Astrocyte (in vitro differentiated cells and primary cell): Measurements from ENCODE around the gene DNAJC7. TPM values are rescaled to one million over a fixed set of nuclear protein-coding genes. Genes with fewer than 3 reads are reported as not detected.

Experiments used
- DNase-seq: peaks from one replicate; pipeline ENCODE4 v3.0.0-alpha.2; 2010; ENCODE audit warnings: low read depth
- FAIRE-seq: peaks from 2 replicates; lab custom pipeline; 2011; peaks lifted over from hg19 to GRCh38; lab: Jason Lieb, UNC
- H2AFZ ChIP-seq: 2 replicates; pipeline ENCODE4 v1.6.0; 2012; ENCODE audit warnings: low read depth, low read length, inconsistent platforms
- H3K27ac ChIP-seq: 2 replicates; pipeline ENCODE4 v1.5.1; 2011; ENCODE audit warnings: low read depth, low read length, inconsistent platforms
- H3K27me3 ChIP-seq: 2 replicates; pipeline ENCODE4 v1.6.0; 2011; ENCODE audit warnings: low read length, inconsistent platforms; ENCODE audit not compliant: insufficient read depth
- H3K36me3 ChIP-seq: 2 replicates; pipeline ENCODE4 v1.5.1; 2011; ENCODE audit warnings: low read length, inconsistent platforms; ENCODE audit not compliant: insufficient read depth
- H3K4me1 ChIP-seq: 2 replicates; pipeline ENCODE4 v1.5.1; 2011; ENCODE audit warnings: low read length, inconsistent platforms; ENCODE audit not compliant: insufficient read depth
- H3K4me2 ChIP-seq: 2 replicates; pipeline ENCODE4 v1.6.0; 2012; ENCODE audit warnings: low read length, inconsistent platforms
- H3K4me3 ChIP-seq: 2 replicates; pipeline ENCODE4 v1.5.1; 2011; ENCODE audit warnings: low read depth, mild to moderate bottlenecking, low read length, inconsistent platforms; ENCODE audit not compliant: insufficient read depth
- H3K79me2 ChIP-seq: 2 replicates; pipeline ENCODE4 v1.6.0; 2012; ENCODE audit warnings: mild to moderate bottlenecking, low read length, inconsistent platforms; ENCODE audit not compliant: insufficient read depth
- H3K9ac ChIP-seq: 2 replicates; pipeline ENCODE4 v1.6.0; 2012; ENCODE audit warnings: mild to moderate bottlenecking, low read length, inconsistent platforms
- H3K9me3 ChIP-seq: 2 replicates; pipeline ENCODE4 v1.5.1; 2012; ENCODE audit warnings: low read depth, mild to moderate bottlenecking, low read length, inconsistent platforms; ENCODE audit not compliant: insufficient read depth
- H4K20me1 ChIP-seq: 2 replicates; pipeline ENCODE4 v1.6.0; 2012; ENCODE audit warnings: low read length, inconsistent platforms; ENCODE audit not compliant: insufficient read depth
- H3K27ac Mint-ChIP-seq: one replicate; pipeline ENCODE4 v1.8.0; 2021; ENCODE audit warnings: mild to moderate bottlenecking, mixed read lengths; ENCODE audit not compliant: unreplicated experiment
- H3K27me3 Mint-ChIP-seq: one replicate; pipeline ENCODE4 v1.8.0; 2021; ENCODE audit warnings: low read depth, mixed read lengths; ENCODE audit not compliant: unreplicated experiment
- H3K36me3 Mint-ChIP-seq: one replicate; pipeline ENCODE4 v1.8.0; 2021; ENCODE audit warnings: low read depth, mixed read lengths; ENCODE audit not compliant: unreplicated experiment
- H3K4me1 Mint-ChIP-seq: one replicate; pipeline ENCODE4 v1.8.0; 2021; ENCODE audit warnings: low read depth, mixed read lengths; ENCODE audit not compliant: unreplicated experiment
- H3K4me3 Mint-ChIP-seq: one replicate; pipeline ENCODE4 v1.8.0; 2021; ENCODE audit warnings: mild to moderate bottlenecking, moderate library complexity, mixed read lengths; ENCODE audit not compliant: unreplicated experiment
- H3K9me3 Mint-ChIP-seq: one replicate; pipeline ENCODE4 v1.8.0; 2021; ENCODE audit warnings: mild to moderate bottlenecking, mixed read lengths; ENCODE audit not compliant: unreplicated experiment
- EZH2 ChIP-seq: IDR thresholded peaks from 2 replicates; pipeline ENCODE4 v1.6.1; 2012; ENCODE audit warnings: mild to moderate bottlenecking, low read length, inconsistent platforms; ENCODE audit not compliant: insufficient read depth
- total RNA-seq: library from RNA; stranded (reverse); gene quantifications from 2 replicates; pipeline ENCODE4 v1.2.1, GENCODE V29; 2021
- TF ChIP-seq, protein P1 (sequence below): IDR thresholded peaks from 2 replicates; pipeline ENCODE4 v1.5.1; 2011; ENCODE audit warnings: low read depth, mild to moderate bottlenecking, inconsistent platforms, low read length, moderate library complexity; ENCODE audit not compliant: insufficient read depth

The DNAJC7 gene
- total RNA-seq, 1 donor from 2014 or later = 96.0 TPM

DNA sequence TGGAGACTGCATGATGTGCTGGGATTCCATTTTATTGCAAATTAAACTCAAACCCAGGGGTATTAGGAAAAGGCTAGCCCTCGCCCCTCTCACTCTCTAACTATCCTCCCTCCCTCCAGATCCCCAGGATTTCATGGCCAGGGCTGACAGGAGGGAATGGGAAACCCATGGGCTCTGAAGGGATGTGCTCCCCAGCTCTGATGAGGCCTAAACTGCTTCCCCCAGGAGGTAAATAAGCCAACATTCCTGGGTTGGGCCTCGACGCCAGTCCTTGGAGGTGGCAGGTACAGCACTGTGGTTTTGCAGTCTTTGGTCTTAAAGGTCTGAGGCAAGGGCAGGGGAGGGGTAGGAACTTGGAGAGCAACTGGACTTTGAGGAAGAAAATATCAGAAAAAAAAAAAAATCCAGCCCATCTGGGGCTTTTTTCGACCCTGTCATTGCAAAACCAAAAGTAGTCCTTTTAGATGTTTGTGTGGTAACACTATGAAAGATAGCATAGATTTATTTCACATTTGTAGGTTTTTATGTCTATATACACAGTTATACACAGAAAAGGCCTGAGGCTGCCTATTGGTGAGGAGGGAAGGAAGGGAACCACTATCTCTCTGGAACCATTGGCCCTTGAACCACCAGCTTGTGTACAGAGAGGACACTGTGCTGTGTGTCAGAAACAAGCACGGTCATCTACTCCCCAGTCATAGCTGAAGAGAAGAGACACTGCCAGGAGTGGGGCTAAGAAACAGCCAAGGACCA is 21.2 kb upstream of the DNAJC7 start:
- H3K27me3 Mint-ChIP-seq = peaks cover 6% of the 10 kb centered on the region
- H3K9ac ChIP-seq = no peak overlapping the region
- no peaks in the 10 kb centered on the region for H3K79me2 ChIP-seq
- H3K27me3 ChIP-seq = peaks cover 3% of the 10 kb centered on the region
- no peak for TF ChIP-seq EZH2
- TF ChIP-seq, protein P1, sequence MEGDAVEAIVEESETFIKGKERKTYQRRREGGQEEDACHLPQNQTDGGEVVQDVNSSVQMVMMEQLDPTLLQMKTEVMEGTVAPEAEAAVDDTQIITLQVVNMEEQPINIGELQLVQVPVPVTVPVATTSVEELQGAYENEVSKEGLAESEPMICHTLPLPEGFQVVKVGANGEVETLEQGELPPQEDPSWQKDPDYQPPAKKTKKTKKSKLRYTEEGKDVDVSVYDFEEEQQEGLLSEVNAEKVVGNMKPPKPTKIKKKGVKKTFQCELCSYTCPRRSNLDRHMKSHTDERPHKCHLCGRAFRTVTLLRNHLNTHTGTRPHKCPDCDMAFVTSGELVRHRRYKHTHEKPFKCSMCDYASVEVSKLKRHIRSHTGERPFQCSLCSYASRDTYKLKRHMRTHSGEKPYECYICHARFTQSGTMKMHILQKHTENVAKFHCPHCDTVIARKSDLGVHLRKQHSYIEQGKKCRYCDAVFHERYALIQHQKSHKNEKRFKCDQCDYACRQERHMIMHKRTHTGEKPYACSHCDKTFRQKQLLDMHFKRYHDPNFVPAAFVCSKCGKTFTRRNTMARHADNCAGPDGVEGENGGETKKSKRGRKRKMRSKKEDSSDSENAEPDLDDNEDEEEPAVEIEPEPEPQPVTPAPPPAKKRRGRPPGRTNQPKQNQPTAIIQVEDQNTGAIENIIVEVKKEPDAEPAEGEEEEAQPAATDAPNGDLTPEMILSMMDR = no peak
- H3K4me1 Mint-ChIP-seq = peaks cover 5% of the 10 kb centered on the region
- H3K4me3 ChIP-seq = no peak overlapping the region
- H3K9me3 ChIP-seq = no peaks in the 10 kb centered on the region
- H3K27ac ChIP-seq = no peak overlapping the region
- H4K20me1 ChIP-seq = no peaks in the 10 kb centered on the region
- no peak overlapping the region for H3K27ac Mint-ChIP-seq
- no peaks in the 10 kb centered on the region for H3K9me3 Mint-ChIP-seq
- H3K36me3 Mint-ChIP-seq = no peaks in the 10 kb centered on the region
- H3K4me2 ChIP-seq = no peak overlapping the region
- no peak overlapping the region for H2AFZ ChIP-seq
- DNase-seq (no peak), FAIRE-seq (no peak)
- H3K36me3 ChIP-seq = no peaks in the 10 kb centered on the region
- H3K4me3 Mint-ChIP-seq = no peak overlapping the region
- no peaks in the 10 kb centered on the region for H3K4me1 ChIP-seq

- no peak overlapping the region for H3K27ac Mint-ChIP-seq
These were observed 16.8 kb upstream of the DNAJC7 start for GRCh38 chr17:42034059-42034458.

More at GRCh38 chr17:42034059-42034458, 16.8 kb upstream of the DNAJC7 start:
- no peaks in the 10 kb centered on the region for H4K20me1 ChIP-seq
- peaks cover 8% of the 10 kb centered on the region for H3K27me3 ChIP-seq
- Mint-ChIP-seq H3K9me3 (no peaks in the 10 kb centered on the region), H3K36me3 (no peaks in the 10 kb centered on the region), H3K4me3 (no peak overlapping the region), H3K27me3 (peaks cover 6% of the 10 kb centered on the region), H3K4me1 (peaks cover 5% of the 10 kb centered on the region)
- FAIRE-seq (no peak), DNase-seq (no peak)
- H3K4me3 ChIP-seq = no peak overlapping the region
- H3K27ac ChIP-seq = no peak overlapping the region
- H3K9me3 ChIP-seq = no peaks in the 10 kb centered on the region
- H3K79me2 ChIP-seq = no peaks in the 10 kb centered on the region
- TF ChIP-seq, protein P1 = no peak
- TF ChIP-seq EZH2 = no peak
- no peaks in the 10 kb centered on the region for H3K36me3 ChIP-seq
- H3K9ac ChIP-seq = no peak overlapping the region
- no peak overlapping the region for H2AFZ ChIP-seq
- no peaks in the 10 kb centered on the region for H3K4me1 ChIP-seq
- no peak overlapping the region for H3K4me2 ChIP-seq
